Lower lobe of right lung (tissue), 2 donors: ENCODE results near the gene HAT1. TPM values are rescaled to one million over a fixed set of nuclear protein-coding genes. Genes with fewer than 3 reads are reported as not detected.

ENCODE experiments used
- ATAC-seq, 2 donors: fragments of 200-7000 bp; cut with Tn5 transposase; one replicate each; pipeline ENCODE4 v1.9.1; 2020 to 2022; ENCODE audit warnings: mild to moderate bottlenecking in 2 of 2, moderate library complexity in 2 of 2
- DNase-seq: peaks from one replicate; pipeline ENCODE4 v3.0.0-alpha.2; 2020
- H3K27ac ChIP-seq: fragments of 200-600 bp; one replicate; pipeline ENCODE4 v1.8.0; 2022
- H3K27me3 ChIP-seq: fragments of 200-600 bp; one replicate; pipeline ENCODE4 v1.8.0; 2022; ENCODE audit warnings: low read depth
- H3K36me3 ChIP-seq: fragments of 200-600 bp; one replicate; pipeline ENCODE4 v1.8.0; 2022; ENCODE audit warnings: mild to moderate bottlenecking
- H3K4me1 ChIP-seq: fragments of 200-600 bp; one replicate; pipeline ENCODE4 v1.8.0; 2022
- H3K4me3 ChIP-seq: fragments of 200-600 bp; one replicate; pipeline ENCODE4 v1.8.0; 2022; ENCODE audit warnings: mild to moderate bottlenecking
- H3K9me3 ChIP-seq: fragments of 200-600 bp; one replicate; pipeline ENCODE4 v1.8.0; 2022
- intact Hi-C: fragments of 100-400 bp; cut with DNase I; formaldehyde crosslinking; loops from one replicate; pipeline ENCODE4 v1.11.0; 2022
- total RNA-seq: library from RNA; stranded (reverse); fragmentation: NEBNext Ultra II Directional; extraction: Animal tissue kit (Norgen Biotek cat#: 25700); gene quantifications from one replicate; pipeline ENCODE4 v1.2.1, GENCODE V29; 2021
- TF ChIP-seq, protein P1 (sequence below): fragments of 200-600 bp; IDR thresholded peaks from one replicate; pipeline ENCODE4 v1.8.0; 2022; ENCODE audit warnings: antibody characterized with exemption, mild to moderate bottlenecking
- donor health status: DM: no; HTN: yes; CAD: no; lungs with severe emphysema.

Gene HAT1
- total RNA-seq, 1 donor from 2014 or later, result 26.5 TPM

DNA sequence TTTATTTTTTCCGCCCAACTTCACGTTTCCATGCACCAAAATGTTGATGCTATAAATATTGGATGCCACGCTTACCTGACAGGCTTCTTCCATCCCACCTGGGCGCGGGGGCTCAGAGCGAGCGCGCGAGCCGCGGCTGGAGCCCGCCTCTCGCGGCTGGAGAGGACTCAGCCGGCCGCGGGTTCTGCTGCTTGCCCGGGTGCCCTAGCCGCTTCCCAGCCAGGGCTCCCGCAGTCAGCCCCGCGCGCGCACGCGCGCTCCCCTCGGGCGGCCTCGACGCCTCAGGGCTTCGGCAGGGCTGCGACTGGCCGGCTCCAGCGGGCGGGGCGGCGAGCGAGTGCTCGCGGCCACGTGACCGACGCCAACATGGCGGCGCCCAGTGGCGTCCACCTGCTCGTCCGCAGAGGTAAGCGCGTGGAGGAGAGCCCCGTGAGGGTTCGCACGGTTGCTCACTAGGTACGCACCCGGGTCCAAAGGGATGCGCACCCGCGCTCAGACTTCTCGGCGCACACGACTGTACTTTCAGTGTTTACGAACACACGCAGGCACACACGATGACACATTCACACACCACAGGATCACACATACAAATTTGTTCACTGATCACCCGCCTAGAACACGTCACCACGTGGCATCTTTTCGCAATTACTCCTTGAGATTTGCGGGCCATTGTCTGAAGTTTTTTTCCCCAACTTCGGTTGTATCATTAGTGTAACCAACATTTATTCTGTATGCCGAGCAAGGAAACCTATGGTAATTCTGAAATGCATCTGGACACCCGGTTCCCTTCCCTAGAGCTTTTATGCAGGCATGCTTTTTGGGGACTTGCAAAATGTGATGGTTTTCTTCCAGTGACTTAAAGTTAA is 77.6 kb downstream of the HAT1 start, which contains the start of gene METAP1D:
Gene METAP1D (plus strand): TSS at position 350 of the 866 bp plus-strand sequence. CDS start 17 bp downstream, at position 367.
- H3K27ac ChIP-seq, result peak within 1 kb of the TSS; percentile 34
- intact Hi-C loops, result no loop called here
- no peaks in the 10 kb centered on the region for H3K9me3 ChIP-seq
- peaks cover 6% of the 10 kb centered on the region for H3K4me1 ChIP-seq
- peaks cover 12% of the 10 kb centered on the region for H3K27me3 ChIP-seq
- peak; percentile 94 for DNase-seq
- H3K36me3 ChIP-seq, result no peaks in the 10 kb centered on the region
- peak; percentile 99 to 100 for ATAC-seq
- TF ChIP-seq, protein P1, sequence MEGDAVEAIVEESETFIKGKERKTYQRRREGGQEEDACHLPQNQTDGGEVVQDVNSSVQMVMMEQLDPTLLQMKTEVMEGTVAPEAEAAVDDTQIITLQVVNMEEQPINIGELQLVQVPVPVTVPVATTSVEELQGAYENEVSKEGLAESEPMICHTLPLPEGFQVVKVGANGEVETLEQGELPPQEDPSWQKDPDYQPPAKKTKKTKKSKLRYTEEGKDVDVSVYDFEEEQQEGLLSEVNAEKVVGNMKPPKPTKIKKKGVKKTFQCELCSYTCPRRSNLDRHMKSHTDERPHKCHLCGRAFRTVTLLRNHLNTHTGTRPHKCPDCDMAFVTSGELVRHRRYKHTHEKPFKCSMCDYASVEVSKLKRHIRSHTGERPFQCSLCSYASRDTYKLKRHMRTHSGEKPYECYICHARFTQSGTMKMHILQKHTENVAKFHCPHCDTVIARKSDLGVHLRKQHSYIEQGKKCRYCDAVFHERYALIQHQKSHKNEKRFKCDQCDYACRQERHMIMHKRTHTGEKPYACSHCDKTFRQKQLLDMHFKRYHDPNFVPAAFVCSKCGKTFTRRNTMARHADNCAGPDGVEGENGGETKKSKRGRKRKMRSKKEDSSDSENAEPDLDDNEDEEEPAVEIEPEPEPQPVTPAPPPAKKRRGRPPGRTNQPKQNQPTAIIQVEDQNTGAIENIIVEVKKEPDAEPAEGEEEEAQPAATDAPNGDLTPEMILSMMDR, result no peak
- H3K4me3 ChIP-seq, result peak within 1 kb of the TSS; percentile 86

DNA sequence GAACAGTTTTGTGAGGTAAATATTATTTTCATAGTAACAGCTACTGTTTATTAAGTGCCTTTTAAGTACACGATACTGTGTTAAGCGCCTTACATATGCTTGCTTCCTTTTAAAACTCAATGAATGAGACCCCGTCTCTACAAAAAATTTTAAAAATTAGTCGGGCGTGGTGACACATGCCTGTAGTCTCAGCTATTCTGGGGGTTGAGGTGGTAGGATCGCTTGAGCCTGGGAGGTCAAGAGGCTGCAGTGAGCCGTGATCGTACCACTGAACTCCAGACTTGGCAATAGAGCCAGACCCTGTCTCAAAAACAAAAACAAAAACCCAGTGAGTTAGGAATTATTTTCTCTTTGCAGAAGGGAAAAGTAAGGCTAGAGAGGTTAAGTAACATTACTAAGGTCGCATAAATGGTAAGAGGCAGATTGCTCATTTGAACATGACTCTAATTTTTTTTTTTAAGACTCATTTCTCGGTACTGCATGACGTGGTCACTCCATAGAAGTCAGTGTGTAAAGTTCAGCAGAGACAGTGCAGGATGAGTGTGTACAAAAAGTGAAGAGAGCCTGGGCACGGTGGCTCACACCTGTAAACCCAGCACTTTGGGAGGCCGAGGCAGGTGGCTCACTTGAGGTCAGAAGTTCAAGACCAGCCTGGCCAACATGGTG is 78.6 kb downstream of the HAT1 start:
- no peak for DNase-seq
- peak overlapping the region; percentile 86 for H3K4me3 ChIP-seq
- TF ChIP-seq, protein P1, result no peak
- ATAC-seq, result no peak
- intact Hi-C loops, result no loop called here
- H3K27me3 ChIP-seq, result peaks cover 6% of the 10 kb centered on the region
- H3K27ac ChIP-seq, result no peak overlapping the region
- no peaks in the 10 kb centered on the region for H3K9me3 ChIP-seq
- H3K4me1 ChIP-seq, result peaks cover 6% of the 10 kb centered on the region
- no peaks in the 10 kb centered on the region for H3K36me3 ChIP-seq

DNA sequence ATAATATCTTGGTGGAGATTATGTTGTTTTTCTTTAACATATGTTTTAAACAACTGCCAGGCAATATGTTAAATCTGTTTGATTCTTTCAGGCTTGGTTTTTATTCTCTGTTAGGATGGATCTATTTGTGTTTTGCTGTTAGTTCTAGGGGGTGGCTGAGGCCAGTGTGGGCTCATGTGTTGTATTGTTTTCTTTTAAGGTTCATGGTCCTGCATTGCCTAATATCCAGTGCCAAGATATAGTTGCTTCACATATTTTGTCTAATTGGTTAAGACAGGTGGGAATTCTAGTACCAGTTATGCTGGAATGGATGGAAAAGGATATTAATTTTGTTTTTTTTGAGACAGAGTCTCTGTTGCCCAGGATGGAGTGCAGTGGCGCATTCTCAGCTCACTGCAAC is 85.1 kb downstream of the HAT1 start:
- ATAC-seq (no peak), DNase-seq (no peak)
- Histone ChIP-seq H3K27ac (no peak overlapping the region), H3K36me3 (no peaks in the 10 kb centered on the region), H3K9me3 (no peaks in the 10 kb centered on the region), H3K4me1 (no peaks in the 10 kb centered on the region), H3K27me3 (no peaks in the 10 kb centered on the region), H3K4me3 (no peak overlapping the region)
- intact Hi-C loops, result no loop called here
- TF ChIP-seq, protein P1, result no peak

DNA sequence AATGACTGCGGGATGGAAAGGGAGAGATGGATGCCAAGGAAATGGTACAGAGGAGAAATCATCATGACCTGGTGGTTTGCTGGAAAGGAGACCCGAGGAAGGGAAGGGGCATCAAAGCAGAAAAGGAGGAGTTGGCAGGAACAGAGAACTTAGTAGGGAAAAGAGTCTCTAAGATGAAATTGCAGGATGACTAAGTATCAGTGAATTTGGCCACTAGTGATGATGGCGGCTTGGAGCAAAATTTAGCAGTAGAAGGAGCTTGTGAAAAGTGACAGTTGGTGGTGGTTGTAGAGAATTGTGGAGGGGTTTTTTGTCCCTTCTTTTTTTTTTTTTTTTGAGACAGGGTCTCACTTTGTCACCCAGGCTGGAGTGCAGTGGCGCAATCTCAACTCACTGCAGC is 87.6 kb downstream of the HAT1 start:
- no peaks in the 10 kb centered on the region for H3K36me3 ChIP-seq

DNA sequence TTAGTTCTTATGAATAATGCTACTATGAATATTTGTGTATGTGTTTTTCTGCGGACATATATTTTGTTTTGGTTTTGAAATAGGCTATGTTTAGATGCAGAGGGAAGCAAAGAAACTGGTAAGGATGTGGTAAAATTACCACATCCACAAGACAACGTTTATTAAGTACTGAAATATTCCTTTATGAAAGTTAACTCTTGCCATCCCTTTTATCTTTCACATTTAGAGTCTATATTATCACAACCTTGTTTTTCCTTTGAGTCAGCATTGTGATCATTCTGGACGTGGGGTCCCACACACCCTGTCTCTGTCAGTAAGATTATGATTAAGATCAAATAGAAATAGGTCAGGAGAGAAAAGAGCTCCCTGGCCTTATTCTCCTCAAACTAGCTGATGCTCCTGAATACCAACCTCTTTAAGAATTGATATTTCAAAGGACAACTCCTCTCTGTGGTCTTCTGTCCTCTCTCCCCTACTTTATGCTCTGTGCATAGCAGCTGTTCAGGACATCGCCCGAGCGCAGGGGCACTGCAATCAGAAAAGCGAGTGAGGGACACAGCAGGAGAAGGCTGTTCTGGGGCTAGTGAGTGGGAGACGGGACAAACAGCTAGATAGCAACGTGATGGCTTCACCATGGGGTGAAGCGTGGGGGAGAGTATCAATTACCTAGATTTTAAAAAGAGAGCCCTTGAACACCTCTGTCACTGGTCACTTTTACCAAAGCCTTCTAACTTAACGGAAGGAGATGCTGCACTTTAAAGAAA is 89.7 kb downstream of the HAT1 start:
- no peak overlapping the region for H3K27ac ChIP-seq
- no peaks in the 10 kb centered on the region for H3K4me1 ChIP-seq
- TF ChIP-seq, protein P1, result no peak
- DNase-seq (no peak), ATAC-seq (no peak)
- no peaks in the 10 kb centered on the region for H3K27me3 ChIP-seq
- no peaks in the 10 kb centered on the region for H3K36me3 ChIP-seq
- no peak overlapping the region for H3K4me3 ChIP-seq
- intact Hi-C loops, result no loop called here
- no peaks in the 10 kb centered on the region for H3K9me3 ChIP-seq

More for the DNA sequence above, 87.6 kb downstream of the HAT1 start:
- no peak for ATAC-seq
- intact Hi-C loops, result no loop called here
- Histone ChIP-seq H3K4me1 (no peaks in the 10 kb centered on the region), H3K27me3 (no peaks in the 10 kb centered on the region), H3K9me3 (no peaks in the 10 kb centered on the region), H3K4me3 (no peak overlapping the region), H3K27ac (no peak overlapping the region)
- DNase-seq, result no peak
- TF ChIP-seq, protein P1, result no peak
